Stimulated activated naive B cell treated with anti-CD40 and anti-IgM and Interleukin-4, amounts not matched to agents 10 μg/mL and 1 μg/mL and 100 μg/mL, for 72 hours (primary cell): ENCODE measurements around the gene CDH6.
"Not testable (repeated sequence)": the region's sequence is repeated elsewhere in the genome, so short reads cannot be mapped to it uniquely, and the experiment has no call there.

Experiments used
- ATAC-seq, 2 donors: fragments of 150-1000 bp; cut with Tn5 transposase; replicated peaks; 2 replicates each; pipeline ENCODE4 v1.10.0; 2021; ENCODE audit warnings: moderate library complexity in 1 of 2
- DNase-seq: peaks from one replicate; pipeline ENCODE4 v3.0.0; 2021
- H3K27ac Mint-ChIP-seq: one replicate; pipeline ENCODE4 v1.8.0; 2022; ENCODE audit warnings: mild to moderate bottlenecking, mixed read lengths
- H3K27me3 Mint-ChIP-seq, 2 donors: one replicate each; pipeline ENCODE4 v1.8.0; 2022; ENCODE audit warnings: mixed read lengths in 2 of 2
- H3K36me3 Mint-ChIP-seq, 2 donors: one replicate each; pipeline ENCODE4 v1.8.0; 2022; ENCODE audit warnings: mixed read lengths in 2 of 2, mild to moderate bottlenecking in 1 of 2
- H3K4me1 Mint-ChIP-seq, 2 donors: one replicate each; pipeline ENCODE4 v1.8.0; 2022; ENCODE audit warnings: mixed read lengths in 2 of 2, mild to moderate bottlenecking in 1 of 2
- H3K4me3 Mint-ChIP-seq, 2 donors: one replicate each; pipeline ENCODE4 v1.8.0; 2022; ENCODE audit warnings: mild to moderate bottlenecking in 2 of 2, mixed read lengths in 2 of 2, moderate library complexity in 1 of 2
- H3K9me3 Mint-ChIP-seq, 2 donors: one replicate each; pipeline ENCODE4 v1.8.0; 2022; ENCODE audit warnings: mixed read lengths in 2 of 2, mild to moderate bottlenecking in 1 of 2

CDH6 gene

DNA sequence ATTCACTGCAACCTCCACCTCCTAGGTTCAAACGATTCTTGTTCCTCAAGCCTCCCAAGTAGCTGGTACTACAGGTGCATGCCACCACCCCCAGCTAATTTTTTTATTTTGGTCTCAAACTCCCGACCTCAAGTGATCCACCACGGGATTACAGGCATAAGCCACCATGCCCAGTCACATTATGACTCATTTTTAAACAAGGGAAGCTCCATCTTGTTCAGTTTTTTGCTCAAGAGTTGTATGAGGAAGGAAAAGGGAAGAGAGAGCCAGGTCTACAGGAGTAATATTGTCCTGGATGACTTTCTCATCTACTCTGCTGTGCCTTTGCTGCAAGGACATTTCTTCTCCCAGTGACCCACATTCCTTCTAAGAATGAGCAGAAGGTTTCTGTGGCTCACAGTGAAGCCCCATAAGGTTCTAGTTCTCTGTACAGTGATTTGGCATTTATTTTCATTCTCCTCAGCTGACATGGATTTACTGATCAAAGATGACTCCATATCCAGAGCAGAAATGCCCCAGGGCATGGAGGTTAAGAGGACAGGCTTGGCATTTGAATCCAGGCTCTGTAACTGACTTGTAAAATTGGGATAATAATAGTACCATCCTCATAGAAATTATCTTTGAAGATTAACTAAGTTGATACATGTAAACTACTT is 153.5 kb downstream of the CDH6 start:
- ATAC-seq = no peak
- Mint-ChIP-seq H3K27ac (no peak overlapping the region), H3K36me3 (no peaks in the 10 kb centered on the region)

DNA sequence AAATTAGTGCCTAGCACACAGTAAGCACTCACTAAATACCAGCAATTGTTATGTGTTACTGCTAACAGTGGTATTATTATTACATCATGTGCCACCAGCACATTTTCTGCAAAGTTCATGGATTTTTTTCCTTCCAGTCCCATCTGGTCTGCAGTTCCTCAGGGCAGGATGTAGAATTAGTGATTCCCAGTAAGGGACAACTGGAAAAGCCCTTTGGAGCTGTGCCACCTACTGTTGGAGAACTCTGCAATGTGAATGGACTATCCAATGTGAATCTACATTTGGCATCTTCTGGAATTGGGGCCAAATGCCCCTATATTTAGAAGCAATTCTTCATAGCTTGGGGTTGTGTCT is 154.0 kb downstream of the CDH6 start:
- Mint-ChIP-seq H3K36me3 (no peaks in the 10 kb centered on the region), H3K27ac (no peak overlapping the region), H3K4me3 (no peak overlapping the region), H3K27me3 (no peaks in the 10 kb centered on the region), H3K4me1 (no peaks in the 10 kb centered on the region), H3K9me3 (peaks cover 3 to 5% of the 10 kb centered on the region in 2 donors)
- DNase-seq (no peak), ATAC-seq (no peak)

More for the DNA sequence above, 153.5 kb downstream of the CDH6 start:
- no peaks in the 10 kb centered on the region for H3K27me3 Mint-ChIP-seq
- no peak overlapping the region for H3K4me3 Mint-ChIP-seq
- DNase-seq = no peak
- no peaks in the 10 kb centered on the region for H3K4me1 Mint-ChIP-seq
- no peaks in the 10 kb centered on the region for H3K9me3 Mint-ChIP-seq

DNA sequence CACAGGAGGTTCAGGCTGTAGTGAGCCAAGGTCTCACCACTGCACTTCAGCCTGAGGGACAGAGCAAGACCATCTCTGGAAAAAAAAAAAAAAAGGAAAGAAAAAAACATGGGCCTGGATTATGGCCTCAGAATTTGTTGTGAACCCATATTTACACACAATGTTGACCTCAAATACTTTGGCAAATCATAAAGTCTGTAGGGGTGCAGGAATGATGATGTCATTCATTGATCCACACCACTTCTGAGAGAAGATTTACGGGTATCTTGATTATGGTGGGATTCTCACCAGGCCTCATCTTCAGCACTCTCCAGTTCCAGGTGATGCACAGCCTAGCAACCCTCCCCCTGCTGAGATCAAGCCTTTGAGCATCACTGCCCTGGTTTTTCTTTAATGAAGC is 156.9 kb downstream of the CDH6 start:
- ATAC-seq (no peak), DNase-seq (no peak)
- Mint-ChIP-seq H3K4me3 (no peak overlapping the region), H3K36me3 (no peaks in the 10 kb centered on the region), H3K27ac (no peak overlapping the region), H3K9me3 (peaks cover 5 to 6% of the 10 kb centered on the region in 2 donors), H3K4me1 (no peaks in the 10 kb centered on the region), H3K27me3 (no peaks in the 10 kb centered on the region)

- no peaks in the 10 kb centered on the region for H3K4me1 Mint-ChIP-seq
- DNase-seq (no peak), ATAC-seq (no peak)
- no peaks in the 10 kb centered on the region for H3K27me3 Mint-ChIP-seq
- no peak overlapping the region for H3K4me3 Mint-ChIP-seq
- H3K9me3 Mint-ChIP-seq = peaks cover 10 to 17% of the 10 kb centered on the region in 2 donors
- H3K36me3 Mint-ChIP-seq = no peaks in the 10 kb centered on the region
- no peak overlapping the region for H3K27ac Mint-ChIP-seq
Measured at GRCh38 chr5:31355337-31355736, 161.9 kb downstream of the CDH6 start.

- Mint-ChIP-seq H3K4me1 (no peaks in the 10 kb centered on the region), H3K27me3 (no peaks in the 10 kb centered on the region), H3K36me3 (no peaks in the 10 kb centered on the region), H3K9me3 (peaks cover 10 to 17% of the 10 kb centered on the region in 2 donors), H3K27ac (no peak overlapping the region), H3K4me3 (no peak overlapping the region)
- ATAC-seq = no peak
- DNase-seq = no peak
Measured at GRCh38 chr5:31357038-31357437, 163.6 kb downstream of the CDH6 start.

DNA sequence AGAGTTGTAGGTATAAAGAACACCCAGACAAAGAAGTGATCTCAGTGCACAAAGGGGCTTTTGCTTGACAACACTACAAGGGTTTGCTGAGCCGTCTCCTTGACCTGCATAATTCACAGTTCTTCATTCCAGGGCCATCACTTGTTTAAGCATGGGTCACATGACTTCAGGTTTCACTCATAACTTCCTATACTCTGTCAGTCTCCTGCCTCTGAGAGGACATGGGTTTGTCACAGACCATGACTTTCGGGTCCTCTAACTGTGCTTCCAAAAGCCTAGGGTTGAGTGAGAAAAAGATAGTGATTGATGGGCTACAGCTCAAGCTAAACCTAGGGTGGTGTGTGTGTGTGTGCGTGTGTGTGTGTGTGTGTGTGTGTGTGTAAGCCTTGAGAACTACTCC is 166.4 kb downstream of the CDH6 start:
- no peak overlapping the region for H3K4me3 Mint-ChIP-seq
- peak in 1 of 2 donors; percentile 39 for ATAC-seq
- no peaks in the 10 kb centered on the region for H3K27me3 Mint-ChIP-seq
- no peak overlapping the region for H3K27ac Mint-ChIP-seq
- no peaks in the 10 kb centered on the region for H3K4me1 Mint-ChIP-seq
- no peaks in the 10 kb centered on the region for H3K36me3 Mint-ChIP-seq
- H3K9me3 Mint-ChIP-seq = peaks cover 12 to 15% of the 10 kb centered on the region in 2 donors
- DNase-seq = no peak

DNA sequence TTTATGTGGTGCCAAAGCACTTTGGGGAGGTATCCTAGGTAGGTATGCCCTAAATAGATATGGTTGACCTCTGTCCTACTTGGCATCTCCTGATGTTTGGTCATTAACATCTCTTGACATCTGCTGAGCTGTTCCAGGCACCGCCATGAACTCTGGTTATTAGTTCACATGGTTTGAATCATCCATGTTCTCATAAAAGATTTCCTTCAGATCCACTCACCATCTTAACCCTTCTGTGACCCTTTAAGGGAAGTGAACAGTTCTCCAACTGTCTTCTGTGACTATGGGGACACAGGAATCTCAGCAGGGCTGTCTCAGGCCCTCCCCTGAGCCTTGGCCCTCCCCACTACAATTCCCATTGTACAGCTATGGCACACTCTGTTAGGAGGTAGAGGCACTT is 167.7 kb downstream of the CDH6 start:
- ATAC-seq (no peak), DNase-seq (no peak)
- Mint-ChIP-seq H3K36me3 (no peaks in the 10 kb centered on the region), H3K9me3 (peaks cover 9 to 11% of the 10 kb centered on the region in 2 donors), H3K27ac (no peak overlapping the region), H3K27me3 (no peaks in the 10 kb centered on the region), H3K4me1 (no peaks in the 10 kb centered on the region), H3K4me3 (no peak overlapping the region)

GRCh38 chr5:31361704-31362528 is 168.4 kb downstream of the CDH6 start:
- not testable (repeated sequence) for H3K4me1 Mint-ChIP-seq, H3K9me3 Mint-ChIP-seq, H3K36me3 Mint-ChIP-seq, H3K27me3 Mint-ChIP-seq, DNase-seq, H3K4me3 Mint-ChIP-seq, ATAC-seq, H3K27ac Mint-ChIP-seq

DNA sequence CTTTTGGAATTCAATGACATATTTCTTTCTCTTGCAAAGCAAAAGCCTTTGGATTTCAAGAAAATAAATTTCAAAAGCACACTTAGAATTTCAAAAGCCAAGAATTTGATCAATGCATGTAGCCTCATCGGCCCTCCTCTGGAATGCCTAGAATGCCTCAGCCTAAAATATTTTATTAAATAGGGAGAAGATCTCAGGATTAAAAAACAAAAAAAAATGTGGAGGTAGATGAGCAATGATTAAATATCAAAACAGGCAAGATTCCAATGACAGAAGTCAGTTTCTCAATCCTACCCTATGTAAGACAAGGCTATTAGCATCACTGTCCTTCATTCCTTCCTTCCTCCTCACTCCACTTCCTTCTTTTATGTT is 169.0 kb downstream of the CDH6 start:
- ATAC-seq (no peak), DNase-seq (no peak)
- Mint-ChIP-seq H3K9me3 (peaks cover 7 to 9% of the 10 kb centered on the region in 2 donors), H3K27ac (no peak overlapping the region), H3K36me3 (no peaks in the 10 kb centered on the region), H3K27me3 (no peaks in the 10 kb centered on the region), H3K4me1 (no peaks in the 10 kb centered on the region), H3K4me3 (no peak overlapping the region)

DNA sequence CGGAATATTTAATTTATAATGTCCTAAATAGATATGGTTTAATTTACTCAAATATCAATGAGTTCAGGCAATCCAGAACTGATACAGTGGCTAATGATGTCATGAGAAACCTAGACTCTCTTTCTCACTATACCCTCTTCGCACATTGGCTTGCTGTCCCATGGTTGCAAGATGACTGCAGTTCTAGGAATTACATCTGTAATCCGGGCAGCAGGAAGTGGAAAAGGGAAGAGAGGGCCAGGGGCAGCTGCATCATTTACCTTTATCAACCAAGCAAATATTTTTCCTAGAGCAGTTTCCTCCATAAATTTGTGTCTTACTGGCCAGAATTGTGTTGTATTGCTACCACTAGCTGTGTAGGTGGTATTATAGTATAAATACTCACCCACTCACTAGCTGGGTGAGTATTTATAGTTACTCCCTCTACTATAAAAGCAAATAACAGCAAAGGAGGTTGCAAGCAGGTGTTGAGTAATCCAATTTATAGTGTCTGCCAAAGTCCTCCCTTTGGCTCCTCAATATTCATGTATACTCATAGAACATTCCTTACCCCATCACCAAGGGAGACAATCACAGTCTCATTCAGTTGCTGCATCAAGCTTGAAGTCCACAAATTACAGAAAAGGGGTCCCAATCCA is 169.6 kb downstream of the CDH6 start:
- H3K27ac Mint-ChIP-seq = no peak overlapping the region
- H3K4me1 Mint-ChIP-seq = no peaks in the 10 kb centered on the region
- ATAC-seq = no peak
- no peaks in the 10 kb centered on the region for H3K27me3 Mint-ChIP-seq
- no peak for DNase-seq
- H3K4me3 Mint-ChIP-seq = no peak overlapping the region
- no peaks in the 10 kb centered on the region for H3K36me3 Mint-ChIP-seq
- peaks cover 4 to 9% of the 10 kb centered on the region in 2 donors for H3K9me3 Mint-ChIP-seq

DNA sequence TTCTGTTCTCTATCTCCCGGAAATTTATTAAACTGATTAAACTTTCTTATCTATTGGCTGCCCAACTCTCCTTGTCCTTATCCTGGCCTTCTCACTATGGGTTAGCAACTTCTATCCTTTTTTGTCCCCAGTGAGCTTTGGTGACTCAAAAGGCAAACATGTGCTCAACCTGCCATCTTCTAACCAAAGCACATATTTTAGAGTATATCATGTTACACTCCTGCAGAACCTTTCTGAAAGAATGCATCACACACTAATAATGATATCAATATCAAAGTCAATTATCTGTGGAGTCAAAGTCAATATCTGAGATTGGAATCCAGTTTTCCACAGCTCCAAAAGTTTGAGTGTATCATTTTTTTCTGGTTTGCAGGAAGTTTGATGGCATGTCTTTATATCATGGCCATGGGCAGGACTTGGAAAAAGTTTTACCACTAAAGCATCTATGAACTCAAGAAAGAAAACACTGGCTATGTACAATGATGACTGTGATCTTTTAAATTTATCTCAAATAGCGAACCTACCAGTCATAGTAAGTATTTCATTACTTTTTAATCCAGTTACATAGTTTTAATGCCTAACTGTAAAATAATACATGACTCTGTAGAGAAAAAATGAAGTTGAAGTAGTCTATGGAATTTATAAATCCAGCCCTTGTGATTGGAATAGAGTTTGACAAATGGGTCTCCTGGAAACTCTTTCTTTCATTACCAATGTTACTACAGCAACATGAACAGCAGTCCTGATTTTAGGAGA is 171.6 kb downstream of the CDH6 start:
- H3K4me1 Mint-ChIP-seq = no peaks in the 10 kb centered on the region

GRCh38 chr5:31365776-31366175 is 172.3 kb downstream of the CDH6 start:
- H3K4me3 Mint-ChIP-seq = no peak overlapping the region
- no peaks in the 10 kb centered on the region for H3K36me3 Mint-ChIP-seq
- no peaks in the 10 kb centered on the region for H3K4me1 Mint-ChIP-seq
- peaks cover 6 to 9% of the 10 kb centered on the region in 2 donors for H3K9me3 Mint-ChIP-seq
- H3K27ac Mint-ChIP-seq = no peak overlapping the region
- no peaks in the 10 kb centered on the region for H3K27me3 Mint-ChIP-seq
- no peak for ATAC-seq
- no peak for DNase-seq

More for the DNA sequence above, 171.6 kb downstream of the CDH6 start:
- Mint-ChIP-seq H3K27ac (no peak overlapping the region), H3K9me3 (peaks cover 4 to 9% of the 10 kb centered on the region in 2 donors), H3K27me3 (no peaks in the 10 kb centered on the region), H3K36me3 (no peaks in the 10 kb centered on the region), H3K4me3 (no peak overlapping the region)
- ATAC-seq (no peak), DNase-seq (no peak)

- Mint-ChIP-seq H3K36me3 (no peaks in the 10 kb centered on the region), H3K4me1 (no peaks in the 10 kb centered on the region), H3K27ac (no peak overlapping the region), H3K27me3 (peaks cover 0 to 5% of the 10 kb centered on the region in 2 donors), H3K4me3 (no peak overlapping the region), H3K9me3 (peaks cover 6 to 9% of the 10 kb centered on the region in 2 donors)
- ATAC-seq (no peak), DNase-seq (no peak)
Measured at GRCh38 chr5:31366941-31367340, 173.5 kb downstream of the CDH6 start.

DNA sequence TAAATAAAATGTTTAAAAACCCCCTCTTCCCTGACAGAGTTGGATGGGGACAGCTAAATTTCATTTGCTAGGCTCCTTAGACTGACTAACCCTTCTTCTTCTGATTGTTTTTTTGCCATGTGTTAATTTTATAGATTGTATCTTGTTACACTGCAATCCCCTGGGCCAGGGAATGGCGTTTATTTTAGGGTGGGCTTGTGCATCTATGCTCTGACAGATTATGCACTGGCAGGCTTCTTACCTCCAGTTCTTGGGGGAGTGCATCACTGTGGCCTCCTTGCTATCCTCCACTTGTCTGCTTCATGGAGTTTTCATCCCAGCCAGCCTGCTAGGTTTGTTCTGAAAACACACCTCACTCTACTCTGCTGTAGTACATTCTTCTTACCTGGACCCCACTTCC is 178.6 kb downstream of the CDH6 start:
- ATAC-seq = no peak
- Mint-ChIP-seq H3K4me3 (no peak overlapping the region), H3K4me1 (no peaks in the 10 kb centered on the region), H3K36me3 (no peaks in the 10 kb centered on the region), H3K9me3 (peaks cover 0 to 2% of the 10 kb centered on the region in 2 donors), H3K27me3 (peaks cover 0 to 5% of the 10 kb centered on the region in 2 donors), H3K27ac (no peak overlapping the region)
- no peak for DNase-seq
